SU-DHL-6 (cell line): ENCODE measurements around the gene UNC13C.
A peak's percentile ranks its signal among the peaks of the same experiment; 100 is the strongest.

Source experiments
- H2AFZ ChIP-seq: fragments of 200-600 bp; sonication (generic); 2 replicates; pipeline ENCODE4 v1.6.1; 2014; ENCODE audit warnings: low read depth, mild to moderate bottlenecking, moderate library complexity, mixed read lengths, antibody characterized with exemption, low read length; ENCODE audit not compliant: severe bottlenecking
- H3F3A ChIP-seq: fragments of 200-600 bp; shearing (Covaris generic); 2 replicates; pipeline ENCODE4 v1.6.0; 2016; ENCODE audit warnings: antibody characterized with exemption, mild to moderate bottlenecking; ENCODE audit not compliant: insufficient read depth
- H3K27ac ChIP-seq: fragments of 200-600 bp; sonication (generic); 2 replicates; pipeline ENCODE4 v1.5.1; 2016; ENCODE audit warnings: low read depth, mild to moderate bottlenecking, low read length, moderate library complexity, mixed read lengths
- H3K27me3 ChIP-seq: fragments of 200-600 bp; sonication (generic), shearing (Covaris generic); 2 replicates; pipeline ENCODE4 v1.6.0; 2014; ENCODE audit warnings: mild to moderate bottlenecking, low read length
- H3K36me3 ChIP-seq: fragments of 200-600 bp; sonication (generic); 2 replicates; pipeline ENCODE4 v1.6.1; 2014; ENCODE audit warnings: mild to moderate bottlenecking, low read length, mixed read lengths
- H3K4me2 ChIP-seq: fragments of 300-600, 200-600 bp; shearing (Covaris generic), sonication (generic); 2 replicates; pipeline ENCODE4 v1.6.0; 2014; ENCODE audit warnings: low read length, low read depth, mild to moderate bottlenecking; ENCODE audit not compliant: poor library complexity, severe bottlenecking
- H3K4me3 ChIP-seq: fragments of 200-600 bp; sonication (generic); 2 replicates; pipeline ENCODE4 v1.5.1; 2014; ENCODE audit warnings: antibody characterized with exemption, low read length, mild to moderate bottlenecking, mixed read lengths; ENCODE audit not compliant: insufficient read depth, poor library complexity, severe bottlenecking
- H3K79me2 ChIP-seq: fragments of 200-600 bp; sonication (generic); 2 replicates; pipeline ENCODE4 v1.6.1; 2014; ENCODE audit warnings: mild to moderate bottlenecking, low read length, moderate library complexity; ENCODE audit not compliant: insufficient read depth
- H3K9ac ChIP-seq: fragments of 200-600 bp; sonication (generic); 2 replicates; pipeline ENCODE4 v1.7.0; 2014; ENCODE audit warnings: mild to moderate bottlenecking, low read length
- H3K9me2 ChIP-seq: fragments of 200-600 bp; sonication (generic); replicated peaks from 2 replicates; pipeline ENCODE4 v1.6.1; 2014; ENCODE audit warnings: low read length; ENCODE audit not compliant: insufficient read depth
- H3K9me3 ChIP-seq: fragments of 200-600 bp; sonication (generic); 2 replicates; pipeline ENCODE4 v1.6.1; 2014; ENCODE audit warnings: low read length, mixed read lengths; ENCODE audit not compliant: insufficient read depth
- H4K20me1 ChIP-seq: fragments of 200-600 bp; sonication (generic); 2 replicates; pipeline ENCODE4 v1.6.1; 2014; ENCODE audit warnings: low read depth, mild to moderate bottlenecking, antibody characterized with exemption, low read length, moderate library complexity, mixed read lengths
- EZH2phosphoT487 ChIP-seq: fragments of 200-600 bp; sonication (generic), shearing (Covaris generic); conservative IDR thresholded peaks from 2 replicates; pipeline ENCODE4 v1.6.1; 2018; ENCODE audit warnings: mild to moderate bottlenecking, antibody characterized with exemption, low read length, moderate library complexity, mixed read lengths
- TF ChIP-seq, protein P1 (sequence below): fragments of 200-600 bp; sonication (generic); IDR thresholded peaks from one replicate; pipeline ENCODE4 v1.5.1; 2017; ENCODE audit warnings: antibody characterized with exemption, mild to moderate bottlenecking, low read length, moderate library complexity; ENCODE audit not compliant: insufficient read depth, poor library complexity, severe bottlenecking

Gene UNC13C

DNA sequence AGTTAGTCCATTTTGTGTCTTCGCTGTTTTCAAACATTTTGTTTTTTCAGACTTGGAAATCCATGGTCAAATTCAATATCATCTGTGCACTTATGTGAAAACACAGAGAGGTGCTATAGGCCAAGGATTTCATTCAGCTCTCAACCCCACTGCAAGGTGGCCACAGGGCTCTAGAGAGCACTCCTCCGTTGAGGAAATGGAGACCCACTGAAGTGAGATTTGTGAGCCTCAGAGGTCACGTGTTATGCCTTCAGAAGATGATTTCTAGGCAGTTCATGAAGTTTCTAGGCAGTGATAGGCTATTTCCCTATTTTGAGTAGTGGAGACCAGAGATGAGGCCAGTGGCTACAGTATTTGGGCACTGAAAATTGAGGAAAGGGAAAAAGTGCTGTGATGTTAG lies 88.2 kb downstream of the UNC13C start:
- Histone ChIP-seq H2AFZ (no peak overlapping the region), H3K9ac (no peak overlapping the region), H3K4me2 (no peak overlapping the region), H3K27ac (no peak overlapping the region), H3K36me3 (no peaks in the 10 kb centered on the region), H3K79me2 (no peaks in the 10 kb centered on the region), H3K9me2 (no peaks in the 10 kb centered on the region), H3K4me3 (no peak overlapping the region), H3K9me3 (no peaks in the 10 kb centered on the region), H3K27me3 (no peaks in the 10 kb centered on the region), H4K20me1 (no peaks in the 10 kb centered on the region), H3F3A (no peaks in the 10 kb centered on the region)
- TF ChIP-seq, protein P1, sequence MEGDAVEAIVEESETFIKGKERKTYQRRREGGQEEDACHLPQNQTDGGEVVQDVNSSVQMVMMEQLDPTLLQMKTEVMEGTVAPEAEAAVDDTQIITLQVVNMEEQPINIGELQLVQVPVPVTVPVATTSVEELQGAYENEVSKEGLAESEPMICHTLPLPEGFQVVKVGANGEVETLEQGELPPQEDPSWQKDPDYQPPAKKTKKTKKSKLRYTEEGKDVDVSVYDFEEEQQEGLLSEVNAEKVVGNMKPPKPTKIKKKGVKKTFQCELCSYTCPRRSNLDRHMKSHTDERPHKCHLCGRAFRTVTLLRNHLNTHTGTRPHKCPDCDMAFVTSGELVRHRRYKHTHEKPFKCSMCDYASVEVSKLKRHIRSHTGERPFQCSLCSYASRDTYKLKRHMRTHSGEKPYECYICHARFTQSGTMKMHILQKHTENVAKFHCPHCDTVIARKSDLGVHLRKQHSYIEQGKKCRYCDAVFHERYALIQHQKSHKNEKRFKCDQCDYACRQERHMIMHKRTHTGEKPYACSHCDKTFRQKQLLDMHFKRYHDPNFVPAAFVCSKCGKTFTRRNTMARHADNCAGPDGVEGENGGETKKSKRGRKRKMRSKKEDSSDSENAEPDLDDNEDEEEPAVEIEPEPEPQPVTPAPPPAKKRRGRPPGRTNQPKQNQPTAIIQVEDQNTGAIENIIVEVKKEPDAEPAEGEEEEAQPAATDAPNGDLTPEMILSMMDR, result no peak
- TF ChIP-seq EZH2phosphoT487, result no peak

DNA sequence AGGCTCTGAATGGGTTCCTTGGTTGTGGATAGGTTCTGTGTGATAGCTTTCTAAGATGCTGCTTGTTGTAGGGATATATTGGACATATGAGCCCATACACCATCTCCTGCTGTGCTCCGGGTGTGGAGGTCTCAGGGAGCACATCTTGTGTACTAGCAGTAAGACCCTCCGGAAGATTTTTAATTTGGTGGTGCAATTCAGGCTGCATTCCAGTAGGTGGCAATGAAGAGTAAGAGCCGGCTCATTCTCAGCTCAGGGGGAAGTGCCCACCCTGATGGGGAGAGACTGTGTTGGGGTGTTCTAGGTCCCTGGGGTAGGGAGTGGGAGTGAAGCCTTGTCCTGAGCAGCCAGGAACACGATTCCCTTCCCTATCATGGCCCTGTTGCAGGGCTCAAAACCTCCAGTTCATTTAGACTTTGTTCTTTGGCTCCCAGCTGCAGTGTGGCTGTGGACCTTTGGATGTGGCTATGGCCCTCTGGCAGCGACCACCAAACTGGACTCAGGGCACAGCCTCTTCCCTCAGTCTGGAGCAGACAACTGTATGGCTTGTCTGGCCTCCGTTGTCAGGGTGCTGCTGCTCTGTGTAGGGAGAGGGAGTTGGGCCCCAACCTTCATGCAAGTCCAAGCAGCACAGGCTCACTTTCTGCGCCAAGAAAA lies 104.7 kb downstream of the UNC13C start:
- TF ChIP-seq, protein P1, result peak; percentile 87
- no peak for TF ChIP-seq EZH2phosphoT487
- Histone ChIP-seq H3K4me2 (no peak overlapping the region), H3K9me2 (no peaks in the 10 kb centered on the region), H3K36me3 (no peaks in the 10 kb centered on the region), H3K27me3 (no peaks in the 10 kb centered on the region), H4K20me1 (no peaks in the 10 kb centered on the region), H3K9ac (no peak overlapping the region), H3K4me3 (no peak overlapping the region), H3K9me3 (no peaks in the 10 kb centered on the region), H3K27ac (no peak overlapping the region), H2AFZ (no peak overlapping the region), H3F3A (no peaks in the 10 kb centered on the region), H3K79me2 (no peaks in the 10 kb centered on the region)

DNA sequence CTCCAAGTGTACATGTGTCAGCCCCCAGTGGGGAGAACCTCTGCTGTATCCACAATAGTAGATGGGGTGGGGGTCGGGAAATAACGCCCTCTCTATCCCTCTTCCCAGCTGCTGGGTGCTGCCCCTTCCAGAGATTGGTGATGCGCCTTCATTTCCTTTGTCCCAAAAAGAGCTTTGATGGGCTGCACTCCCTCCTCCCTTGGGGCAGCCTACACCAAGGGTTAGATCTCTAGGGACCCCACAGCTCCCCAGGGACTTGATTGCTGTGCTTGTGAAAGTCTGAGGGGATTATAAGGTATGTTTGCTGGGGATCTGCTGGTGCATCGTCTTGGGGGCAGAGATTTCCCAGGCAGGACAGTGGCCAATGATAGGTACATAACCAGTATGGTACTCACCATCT lies 105.3 kb downstream of the UNC13C start:
- Histone ChIP-seq H3K27me3 (no peaks in the 10 kb centered on the region), H3F3A (no peaks in the 10 kb centered on the region), H3K9me2 (no peaks in the 10 kb centered on the region), H3K9me3 (no peaks in the 10 kb centered on the region), H3K27ac (no peak overlapping the region), H4K20me1 (no peaks in the 10 kb centered on the region), H3K9ac (no peak overlapping the region), H3K36me3 (no peaks in the 10 kb centered on the region), H2AFZ (no peak overlapping the region), H3K4me3 (no peak overlapping the region), H3K4me2 (no peak overlapping the region), H3K79me2 (no peaks in the 10 kb centered on the region)
- TF ChIP-seq, protein P1, result no peak
- TF ChIP-seq EZH2phosphoT487, result no peak
